HCT116 (cell line): ENCODE measurements around the gene PLG. TPM values are rescaled to one million over a fixed set of nuclear protein-coding genes. Genes with fewer than 3 reads are reported as not detected.

Experiments
- ATAC-seq: fragments of 200-7000 bp; cut with Tn5 transposase; 2 replicates; pipeline ENCODE4 v1.9.1; 2020; ENCODE audit warnings: mild to moderate bottlenecking, moderate library complexity
- BruUV-seq: library from RNA; stranded (reverse); fragments of 400-500 nt; replicated peaks from 2 replicates; lab custom pipeline; 2021; lab: Mats Ljungman, UMichigan
- CTCF ChIA-PET: fragments of 300-600 bp; sonication (Branson Sonifier 250); formaldehyde crosslinking; loops from one replicate; lab custom pipeline; 2021; ENCODE audit warnings: antibody characterized with exemption; lab: Charles Lee
- POLR2A ChIA-PET: fragments of 300-600, 350-600 bp; sonication (Branson Sonifier 250); formaldehyde crosslinking; loops from one replicate; lab custom pipeline; 2021; ENCODE audit warnings: antibody characterized with exemption; lab: Charles Lee
- RAD21 ChIA-PET, 2 experiments: fragments of 300-600 bp; sonication (Branson Sonifier 250); formaldehyde crosslinking; loops; one replicate each; lab custom pipeline; 2023; ENCODE audit warnings: low total read pairs in 2 of 2; ENCODE audit not compliant: uncharacterized antibody in 2 of 2, unreplicated experiment in 2 of 2, low non-redundant PET in 1 of 2; lab: Charles Lee
- DNase-seq: peaks from one replicate; pipeline ENCODE4 v3.0.0-alpha.2; 2010; ENCODE audit warnings: low read depth, low spot score
- H2AFZ ChIP-seq: fragments of 200-600 bp; shearing (Covaris generic), sonication (generic); 2 replicates; pipeline ENCODE4 v1.6.1; 2017; ENCODE audit warnings: low read depth, mixed run types, mixed read lengths, antibody characterized with exemption, low read length; ENCODE audit not compliant: poor library complexity, severe bottlenecking
- H3K27ac ChIP-seq: 2 replicates; pipeline ENCODE4 v1.5.1; 2012; ENCODE audit warnings: low read depth, low read length
- H3K27me3 ChIP-seq: fragments of 200-600 bp; sonication (generic); 2 replicates; pipeline ENCODE4 v1.6.1; 2016; ENCODE audit warnings: mixed run types, low read length, mixed read lengths; ENCODE audit not compliant: insufficient read depth
- H3K36me3 ChIP-seq, 2 experiments: fragments of 200-500 bp in 1 of 2; fragments of 200-600 bp in 1 of 2; sonication (Bioruptor generic) in 1 of 2; sonication (generic) in 1 of 2; 2 replicates each; pipeline versions ENCODE4 v1.5.1 to v1.6.1; 2014 to 2016; ENCODE audit warnings: low read length in 2 of 2, inconsistent platforms in 1 of 2, mixed read lengths in 1 of 2, mixed run types in 1 of 2; ENCODE audit not compliant: insufficient read depth in 2 of 2, control insufficient read depth in 1 of 2
- H3K4me1 ChIP-seq, 2 experiments: fragments of 200-600 bp in 1 of 2; sonication (generic) in 1 of 2; 2 replicates each; pipeline versions ENCODE4 v1.5.1 to v1.6.1; 2012 to 2017; ENCODE audit warnings: low read length in 2 of 2, inconsistent platforms in 1 of 2, mild to moderate bottlenecking in 1 of 2, mixed read lengths in 1 of 2, mixed run types in 1 of 2, moderate library complexity in 1 of 2; ENCODE audit not compliant: insufficient read depth in 2 of 2, control insufficient read depth in 1 of 2
- H3K4me2 ChIP-seq: fragments of 200-600 bp; sonication (generic); 2 replicates; pipeline ENCODE4 v1.6.1; 2017; ENCODE audit warnings: mixed run types, low read length, mixed read lengths
- H3K4me3 ChIP-seq, 2 experiments: fragments of 200-600 bp in 1 of 2; sonication (generic) in 1 of 2; replicated peaks in 1 of 2; 2 replicates each; pipeline ENCODE4 v1.5.1; 2011 to 2016; ENCODE audit warnings: low read length in 2 of 2, control low read depth in 1 of 2, low read depth in 1 of 2, mild to moderate bottlenecking in 1 of 2, mixed read lengths in 1 of 2, mixed run types in 1 of 2
- H3K79me2 ChIP-seq: fragments of 200-600 bp; sonication (generic); 2 replicates; pipeline ENCODE4 v1.6.1; 2017; ENCODE audit warnings: mild to moderate bottlenecking, mixed run types, low read length, moderate library complexity, mixed read lengths; ENCODE audit not compliant: insufficient read depth
- H3K9ac ChIP-seq: fragments of 200-600 bp; sonication (generic); 2 replicates; pipeline ENCODE4 v1.6.1; 2016; ENCODE audit warnings: low read length, mixed read lengths
- H3K9me2 ChIP-seq: fragments of 200-600 bp; sonication (generic), shearing (Covaris generic); 2 replicates; pipeline ENCODE4 v1.6.1; 2017; ENCODE audit warnings: mixed run types, mild to moderate bottlenecking, moderate library complexity; ENCODE audit not compliant: insufficient read depth
- H3K9me3 ChIP-seq, 2 experiments: fragments of 200-500 bp in 1 of 2; fragments of 200-600 bp in 1 of 2; sonication (Bioruptor generic) in 1 of 2; sonication (generic) in 1 of 2; 2 replicates each; pipeline ENCODE4 v1.6.1; 2014 to 2017; ENCODE audit warnings: low read length in 2 of 2, mixed read lengths in 2 of 2, inconsistent platforms in 1 of 2, low read depth in 1 of 2, mild to moderate bottlenecking in 1 of 2, mixed run types in 1 of 2, moderate library complexity in 1 of 2; ENCODE audit not compliant: control insufficient read depth in 1 of 2, insufficient read depth in 1 of 2
- H4K20me1 ChIP-seq: fragments of 200-600 bp; sonication (generic), shearing (Covaris generic); 2 replicates; pipeline ENCODE4 v1.6.1; 2017; ENCODE audit warnings: mixed run types, mild to moderate bottlenecking, moderate library complexity; ENCODE audit not compliant: insufficient read depth
- CBX3 ChIP-seq: IDR thresholded peaks from 2 replicates; pipeline ENCODE4 v1.6.1; 2012; ENCODE audit warnings: low read depth
- ELF1 ChIP-seq: IDR thresholded peaks from 2 replicates; pipeline ENCODE4 v1.6.1; 2012; ENCODE audit warnings: low read depth, borderline replicate concordance
- FOSL1 ChIP-seq: IDR thresholded peaks from 2 replicates; pipeline ENCODE4 v1.6.1; 2012; ENCODE audit warnings: low read depth
- MAX ChIP-seq: IDR thresholded peaks from 2 replicates; pipeline ENCODE4 v1.6.1; 2012
- POLR2AphosphoS5 ChIP-seq: IDR thresholded peaks from 2 replicates; pipeline ENCODE4 v1.6.1; 2011; ENCODE audit warnings: mild to moderate bottlenecking, low read depth, low read length, moderate library complexity
- RAD21 ChIP-seq: IDR thresholded peaks from 2 replicates; pipeline ENCODE4 v1.6.1; 2012; ENCODE audit warnings: low read depth, mild to moderate bottlenecking
- SP1 ChIP-seq: IDR thresholded peaks from 2 replicates; pipeline ENCODE4 v1.6.1; 2012; ENCODE audit warnings: low read depth
- SRF ChIP-seq: IDR thresholded peaks from 2 replicates; pipeline ENCODE4 v1.6.1; 2012; ENCODE audit warnings: low read depth
- ZNF274 ChIP-seq: fragments of 200-500 bp; sonication (Bioruptor generic); IDR thresholded peaks from 2 replicates; pipeline ENCODE4 v1.6.1; 2014; ENCODE audit warnings: mild to moderate bottlenecking, low read depth, low read length, inconsistent platforms
- intact Hi-C: fragments of 100-400 bp; cut with micrococcal nuclease; formaldehyde crosslinking; loops from 2 replicates; pipeline ENCODE4 v1.10.0; 2022
- total RNA-seq: library from RNA; stranded (reverse); gene quantifications from one replicate; pipeline ENCODE4 v1.2.1, GENCODE V29; 2021; ENCODE audit not compliant: unreplicated experiment
- TF ChIP-seq, protein P1 (sequence below), 3 experiments: fragments of 200-600 bp in 1 of 3; sonication (generic) in 1 of 3; IDR thresholded peaks in 2 of 3; conservative IDR thresholded peaks in 1 of 3; 2 replicates each; pipeline ENCODE4 v1.5.1; 2012 to 2017; ENCODE audit warnings: low read depth in 2 of 3, low read length in 2 of 3, antibody characterized with exemption in 1 of 3, borderline replicate concordance in 1 of 3, control low read depth in 1 of 3, mild to moderate bottlenecking in 1 of 3, mixed read lengths in 1 of 3, mixed run types in 1 of 3, moderate library complexity in 1 of 3; ENCODE audit not compliant: insufficient read depth in 1 of 3

Gene PLG
- total RNA-seq, 1 experiment from 2014 or later, result 0.69 TPM

DNA sequence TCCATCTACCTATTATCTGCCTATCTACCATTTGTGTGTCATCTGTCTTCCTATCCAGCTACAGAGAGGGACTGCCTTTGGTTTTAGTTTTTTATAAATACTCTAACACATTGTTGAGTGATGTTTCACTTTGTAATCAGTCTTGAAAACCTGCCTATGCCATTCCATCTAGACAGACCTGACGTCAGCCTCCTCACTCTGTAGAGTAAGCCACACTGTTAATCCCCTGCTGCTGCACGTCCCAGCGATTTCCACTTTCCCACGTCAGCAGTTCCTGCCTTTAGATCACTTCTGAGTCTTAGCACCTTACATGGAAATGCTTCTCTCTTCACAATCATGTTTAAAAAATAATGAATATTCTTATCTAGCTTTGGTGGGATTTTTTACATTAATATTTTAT, 54.8 kb downstream of the PLG start:
- no peaks in the 10 kb centered on the region for H4K20me1 ChIP-seq
- H3K27me3 ChIP-seq, result peaks cover 4% of the 10 kb centered on the region; the same call in 1 of the 2 replicates
- H2AFZ ChIP-seq, result no peak overlapping the region
- POLR2A ChIA-PET, result no interaction called here
- H3K9ac ChIP-seq, result no peak overlapping the region
- H3K4me3 ChIP-seq, result no peak overlapping the region
- no peak for ATAC-seq
- no peaks in the 10 kb centered on the region for H3K36me3 ChIP-seq
- no peak for DNase-seq
- H3K9me3 ChIP-seq, result no peaks in the 10 kb centered on the region
- no peak overlapping the region for H3K27ac ChIP-seq
- no peaks in the 10 kb centered on the region for H3K4me1 ChIP-seq
- H3K9me2 ChIP-seq, result no peaks in the 10 kb centered on the region
- intact Hi-C loops, result no loop called here
- CTCF ChIA-PET, result no interaction called here
- BruUV-seq, result no TSS peak
- H3K79me2 ChIP-seq, result no peaks in the 10 kb centered on the region
- no peak for TF ChIP-seq ELF1
- no peak for TF ChIP-seq MAX
- no peak for TF ChIP-seq RAD21
- H3K4me2 ChIP-seq, result no peak overlapping the region
- RAD21 ChIA-PET, result no interaction called here

- no peaks in the 10 kb centered on the region for H3K9me3 ChIP-seq
- no peaks in the 10 kb centered on the region for H3K79me2 ChIP-seq
- no peak overlapping the region for H3K27ac ChIP-seq
- DNase-seq, result no peak
- no peak for ATAC-seq
- ChIA-PET CTCF (no interaction called here), POLR2A (no interaction called here), RAD21 (no interaction called here)
- no peak overlapping the region for H2AFZ ChIP-seq
- TF ChIP-seq ZNF274 (no peak), POLR2AphosphoS5 (no peak), SRF (no peak), CBX3 (no peak), FOSL1 (no peak), SP1 (no peak), MAX (no peak), RAD21 (no peak)
- TF ChIP-seq, protein P1, sequence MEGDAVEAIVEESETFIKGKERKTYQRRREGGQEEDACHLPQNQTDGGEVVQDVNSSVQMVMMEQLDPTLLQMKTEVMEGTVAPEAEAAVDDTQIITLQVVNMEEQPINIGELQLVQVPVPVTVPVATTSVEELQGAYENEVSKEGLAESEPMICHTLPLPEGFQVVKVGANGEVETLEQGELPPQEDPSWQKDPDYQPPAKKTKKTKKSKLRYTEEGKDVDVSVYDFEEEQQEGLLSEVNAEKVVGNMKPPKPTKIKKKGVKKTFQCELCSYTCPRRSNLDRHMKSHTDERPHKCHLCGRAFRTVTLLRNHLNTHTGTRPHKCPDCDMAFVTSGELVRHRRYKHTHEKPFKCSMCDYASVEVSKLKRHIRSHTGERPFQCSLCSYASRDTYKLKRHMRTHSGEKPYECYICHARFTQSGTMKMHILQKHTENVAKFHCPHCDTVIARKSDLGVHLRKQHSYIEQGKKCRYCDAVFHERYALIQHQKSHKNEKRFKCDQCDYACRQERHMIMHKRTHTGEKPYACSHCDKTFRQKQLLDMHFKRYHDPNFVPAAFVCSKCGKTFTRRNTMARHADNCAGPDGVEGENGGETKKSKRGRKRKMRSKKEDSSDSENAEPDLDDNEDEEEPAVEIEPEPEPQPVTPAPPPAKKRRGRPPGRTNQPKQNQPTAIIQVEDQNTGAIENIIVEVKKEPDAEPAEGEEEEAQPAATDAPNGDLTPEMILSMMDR (IDR thresholded peaks at IDR 0.05 in 2 of 3, conservative IDR thresholded peaks at IDR 0.05 in 1 of 3; ENCODE audit: borderline replicate concordance in 1 of 3, insufficient read depth in 1 of 3, low read depth in 2 of 3, low read length in 2 of 3), result no peak
- H3K4me2 ChIP-seq, result no peak overlapping the region
- no peaks in the 10 kb centered on the region for H3K4me1 ChIP-seq
- intact Hi-C loops, result no loop called here
- H4K20me1 ChIP-seq, result no peaks in the 10 kb centered on the region
- no peaks in the 10 kb centered on the region for H3K27me3 ChIP-seq
- no peak overlapping the region for H3K4me3 ChIP-seq
- H3K36me3 ChIP-seq, result no peaks in the 10 kb centered on the region
- no peak overlapping the region for H3K9ac ChIP-seq
- no TSS peak for BruUV-seq
- no peaks in the 10 kb centered on the region for H3K9me2 ChIP-seq
Measured at GRCh38 chr6:160764847-160765246, 62.8 kb downstream of the PLG start.
